Uterus (tissue), 2 donors: ENCODE results near the gene MAN2B2.

ENCODE experiments used
- POLR2A ChIP-seq, 2 donors: fragments of 450-650 bp; IDR thresholded peaks; one replicate each; pipeline ENCODE4 v1.6.1; 2016; ENCODE audit warnings: antibody characterized with exemption in 2 of 2, mild to moderate bottlenecking in 1 of 2, moderate library complexity in 1 of 2
- TF ChIP-seq, protein P1 (sequence below), 4 experiments: fragments of 200-600 bp in 2 of 4; fragments of 450-650 bp in 2 of 4; sonication (generic) in 2 of 4; IDR thresholded peaks; one replicate each; pipeline ENCODE4 v1.5.1; 2016 to 2019; ENCODE audit warnings: antibody characterized with exemption in 4 of 4, mild to moderate bottlenecking in 2 of 4, moderate library complexity in 1 of 4

DNA sequence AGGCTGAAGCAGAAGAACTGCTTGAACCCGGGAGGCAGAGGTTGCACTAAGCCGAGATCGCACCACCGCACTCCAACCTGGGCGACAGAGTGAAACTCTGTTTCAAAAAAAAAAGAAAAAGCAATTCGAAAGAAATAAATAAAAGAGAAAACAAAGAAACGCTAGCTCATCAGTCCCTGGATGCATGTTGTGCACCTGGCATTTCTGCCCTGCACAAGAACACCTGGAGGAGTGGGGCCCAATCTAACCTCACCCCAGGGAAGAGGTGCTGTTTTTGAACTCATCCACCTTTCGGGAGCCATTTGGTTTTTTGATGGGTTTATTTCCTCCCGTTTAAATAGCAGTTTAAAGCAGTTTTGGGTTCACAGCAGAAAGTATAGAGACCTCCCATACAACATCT is 59.8 kb downstream of the MAN2B2 start:
- no peak for TF ChIP-seq POLR2A (IDR thresholded peaks at IDR 0.05)
- TF ChIP-seq, protein P1, sequence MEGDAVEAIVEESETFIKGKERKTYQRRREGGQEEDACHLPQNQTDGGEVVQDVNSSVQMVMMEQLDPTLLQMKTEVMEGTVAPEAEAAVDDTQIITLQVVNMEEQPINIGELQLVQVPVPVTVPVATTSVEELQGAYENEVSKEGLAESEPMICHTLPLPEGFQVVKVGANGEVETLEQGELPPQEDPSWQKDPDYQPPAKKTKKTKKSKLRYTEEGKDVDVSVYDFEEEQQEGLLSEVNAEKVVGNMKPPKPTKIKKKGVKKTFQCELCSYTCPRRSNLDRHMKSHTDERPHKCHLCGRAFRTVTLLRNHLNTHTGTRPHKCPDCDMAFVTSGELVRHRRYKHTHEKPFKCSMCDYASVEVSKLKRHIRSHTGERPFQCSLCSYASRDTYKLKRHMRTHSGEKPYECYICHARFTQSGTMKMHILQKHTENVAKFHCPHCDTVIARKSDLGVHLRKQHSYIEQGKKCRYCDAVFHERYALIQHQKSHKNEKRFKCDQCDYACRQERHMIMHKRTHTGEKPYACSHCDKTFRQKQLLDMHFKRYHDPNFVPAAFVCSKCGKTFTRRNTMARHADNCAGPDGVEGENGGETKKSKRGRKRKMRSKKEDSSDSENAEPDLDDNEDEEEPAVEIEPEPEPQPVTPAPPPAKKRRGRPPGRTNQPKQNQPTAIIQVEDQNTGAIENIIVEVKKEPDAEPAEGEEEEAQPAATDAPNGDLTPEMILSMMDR (IDR thresholded peaks at IDR 0.05): no peak
